NCI-H2107 treated with DMSO at 0.1 percent for 48 hours (cell line): ENCODE data around the gene ACOX3.
A peak's percentile ranks its signal among the peaks of the same experiment; 100 is the strongest.
"Not testable (repeated sequence)": the region's sequence is repeated elsewhere in the genome, so short reads cannot be mapped to it uniquely, and the experiment has no call there.

Experiments
- DNase-seq: peaks from one replicate; lab custom pipeline; 2025; ENCODE audit not compliant: unreplicated experiment; lab: John Stamatoyannopoulos, UW

The ACOX3 gene

DNA sequence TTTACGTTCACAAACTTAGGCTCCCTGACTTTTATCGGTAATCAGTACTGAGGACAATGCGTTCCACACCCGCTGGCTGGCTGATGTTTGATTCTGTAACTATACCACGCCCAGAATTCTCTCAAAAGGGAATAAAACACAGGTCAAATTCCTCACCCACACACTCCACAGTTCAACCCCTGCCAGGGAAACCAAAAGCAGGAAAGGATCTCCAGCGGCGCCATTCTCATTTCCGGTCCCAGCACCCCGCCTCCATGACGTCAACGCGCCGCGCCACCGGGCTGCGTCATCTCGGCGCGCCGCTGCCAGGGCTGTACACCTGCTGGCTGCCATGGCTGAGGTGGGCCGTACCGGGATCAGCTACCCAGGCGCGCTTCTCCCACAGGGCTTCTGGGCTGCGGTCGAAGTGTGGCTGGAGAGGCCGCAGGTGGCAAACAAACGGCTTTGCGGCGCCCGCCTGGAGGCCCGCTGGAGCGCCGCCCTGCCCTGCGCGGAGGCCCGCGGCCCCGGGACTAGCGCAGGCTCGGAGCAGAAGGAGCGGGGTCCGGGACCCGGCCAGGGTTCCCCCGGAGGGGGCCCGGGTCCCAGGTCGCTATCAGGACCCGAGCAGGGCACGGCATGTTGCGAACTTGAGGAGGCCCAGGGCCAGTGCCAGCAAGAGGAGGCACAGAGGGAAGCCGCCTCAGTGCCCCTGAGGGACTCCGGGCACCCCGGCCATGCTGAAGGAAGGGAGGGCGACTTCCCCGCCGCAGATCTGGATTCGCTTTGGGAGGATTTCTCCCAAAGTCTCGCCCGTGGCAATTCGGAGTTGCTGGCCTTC lies at the start of gene ACOX3, which contains the start of gene TRMT44:
TSS of gene ACOX3 (minus strand) at position 232 of the 820 bp plus-strand sequence. CDS start 24,202 bp downstream, outside the sequence.
TSS of gene TRMT44 (plus strand) at position 286 of the 820 bp plus-strand sequence. CDS start at position 332, 46 bp downstream.
- peak; percentile 43 for DNase-seq

DNA sequence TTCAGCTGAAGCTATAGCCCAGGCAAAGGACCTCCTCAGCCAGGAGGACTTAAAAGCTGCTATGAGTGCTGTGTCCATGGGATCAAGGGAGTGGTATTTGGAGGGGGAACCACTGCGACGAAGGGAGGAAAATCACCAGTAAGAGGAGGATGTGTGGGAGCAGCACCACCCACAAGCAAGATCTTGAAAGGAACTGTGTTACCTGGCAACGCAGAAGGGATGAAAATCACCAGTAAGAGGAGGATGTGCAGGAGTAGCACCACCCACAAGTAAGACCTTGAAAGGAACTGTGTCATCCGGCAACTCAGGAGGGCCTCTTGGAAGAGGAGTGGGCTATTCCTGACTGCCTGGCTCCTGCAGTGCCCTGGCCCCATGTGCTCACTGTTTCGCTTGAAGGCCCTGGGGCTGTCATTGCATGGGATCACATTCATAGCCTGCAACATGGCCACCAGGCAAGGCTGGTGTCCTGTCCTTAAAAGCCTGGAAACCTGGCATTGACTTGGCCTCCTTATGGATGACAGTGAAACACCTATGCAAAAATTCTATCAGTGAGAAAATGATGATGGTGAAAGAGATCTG lies 48.4 kb upstream of the ACOX3 start:
- DNase-seq: no peak

DNA sequence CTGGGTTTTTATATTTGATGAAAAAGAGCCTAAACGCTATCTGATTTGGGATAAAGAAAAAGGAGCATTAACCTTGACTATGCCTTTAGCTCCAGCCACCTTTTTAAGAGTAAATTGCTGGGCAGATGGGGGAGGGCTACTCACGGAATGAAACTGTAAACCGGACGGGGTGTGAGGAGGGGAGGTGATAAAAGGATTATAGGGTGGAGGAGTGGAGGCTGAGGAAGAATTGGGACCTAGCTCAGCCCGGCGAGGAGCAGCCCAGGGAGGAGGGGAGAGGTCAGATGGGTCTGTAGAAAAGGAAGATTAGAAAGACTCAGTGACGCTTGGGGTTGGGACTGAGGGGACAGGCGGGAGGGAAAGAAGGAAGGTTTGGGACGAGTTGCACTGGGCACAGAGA lies 46.1 kb upstream of the ACOX3 start:
- not testable (repeated sequence) for DNase-seq

DNA sequence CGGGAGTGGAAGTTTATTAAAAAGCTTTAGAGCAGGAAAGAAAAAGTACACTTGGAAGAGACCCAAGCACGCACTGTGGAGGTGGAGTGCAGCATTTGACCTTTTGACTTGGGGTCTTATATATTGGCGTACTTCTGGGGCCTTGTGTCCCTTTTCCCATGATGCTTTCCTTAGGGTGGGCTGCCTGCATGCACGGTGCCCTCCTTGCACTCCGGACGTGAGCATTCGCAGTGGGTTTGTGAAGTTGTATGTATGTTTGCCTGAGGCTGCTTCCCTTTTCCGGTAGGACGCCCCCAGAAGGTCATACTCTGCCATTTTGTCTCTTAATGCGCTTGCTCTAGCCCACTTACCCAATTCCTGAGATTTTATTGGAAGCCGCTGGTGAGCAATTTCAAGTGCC lies 39.7 kb upstream of the ACOX3 start:
- DNase-seq: no peak

DNA sequence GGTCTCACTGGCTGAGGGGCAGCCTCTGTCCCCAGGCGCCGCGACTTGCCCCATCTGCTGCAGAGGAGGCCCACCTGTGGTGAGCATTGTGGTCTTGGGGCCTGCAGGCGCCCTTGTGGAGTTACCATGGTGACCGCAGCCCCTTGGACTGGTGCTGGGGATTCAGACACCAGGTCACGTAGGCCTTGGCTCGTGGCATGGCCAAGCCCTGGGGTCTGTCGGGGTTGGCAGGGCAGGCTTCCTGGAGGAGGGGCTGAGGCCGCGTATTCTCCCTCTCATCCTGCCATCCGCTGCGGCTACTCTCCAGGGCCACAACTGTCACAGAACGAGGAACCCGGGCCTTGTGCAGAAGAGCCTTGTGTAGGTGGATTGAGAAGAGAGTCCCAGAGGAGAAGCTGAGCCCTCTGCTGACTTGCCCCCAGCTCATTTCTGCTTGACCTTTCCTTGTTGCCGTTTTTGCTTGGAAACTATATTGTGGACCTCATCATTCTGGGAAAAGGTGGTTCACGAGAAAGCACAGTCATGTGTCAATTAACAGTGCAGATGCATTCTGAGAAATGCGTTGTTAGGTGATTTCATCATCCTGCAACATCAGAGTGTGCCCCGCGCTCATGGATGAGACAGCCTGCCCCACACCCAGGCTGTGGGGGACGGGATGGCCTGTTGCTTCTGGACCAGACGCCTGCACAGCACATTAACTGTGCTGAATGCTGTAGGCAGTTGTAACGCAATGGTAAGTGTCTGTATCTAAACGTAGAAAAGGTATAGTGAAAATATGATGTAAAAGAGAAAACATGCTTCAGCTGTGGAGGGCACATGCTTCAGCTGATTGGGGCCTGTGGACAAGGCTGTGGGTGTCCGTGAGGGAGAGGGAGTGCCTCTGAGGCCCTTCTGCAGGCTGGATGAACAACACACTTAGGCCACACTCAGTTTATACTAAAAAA lies 38.5 kb upstream of the ACOX3 start:
- DNase-seq: no peak

DNA sequence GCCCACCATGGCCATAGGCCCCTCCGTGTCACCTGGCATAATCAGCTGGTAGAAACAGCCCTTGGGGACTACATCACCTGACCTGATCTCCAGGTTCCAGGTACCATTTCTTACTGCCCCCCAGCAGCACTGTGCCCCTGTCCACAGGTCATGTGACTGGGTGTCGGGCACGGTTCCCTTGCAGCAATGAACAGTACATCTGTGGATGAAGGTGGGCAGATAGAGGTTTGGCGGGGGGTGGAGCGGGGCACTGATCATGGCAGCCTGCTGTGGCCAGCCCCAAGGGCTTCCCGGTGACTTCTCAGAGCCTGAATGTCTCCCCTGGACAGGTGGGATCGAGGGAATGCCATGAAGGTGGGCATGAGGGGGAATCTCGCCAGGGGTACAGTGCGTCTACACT lies 37.8 kb upstream of the ACOX3 start:
- no peak for DNase-seq

DNA sequence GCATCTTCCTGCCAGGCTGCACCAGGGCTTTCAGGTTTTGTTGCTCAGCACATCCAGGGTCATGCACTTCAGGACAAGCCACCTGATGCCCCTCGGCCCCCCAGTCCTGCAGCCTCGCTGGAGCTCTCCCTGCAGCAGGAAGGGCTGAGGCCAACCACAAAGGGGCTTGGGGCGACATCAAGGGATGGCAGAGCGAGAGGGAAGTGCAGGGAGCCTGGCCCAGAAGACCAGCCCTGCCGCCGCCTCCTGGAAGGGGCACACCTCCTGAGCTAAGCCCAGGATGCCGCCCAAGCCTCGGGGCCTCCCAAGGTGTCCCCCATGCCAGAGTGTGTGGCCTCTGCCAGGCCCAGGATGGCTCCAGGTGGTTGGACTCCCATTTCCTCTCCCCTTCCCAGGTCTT lies 37.2 kb upstream of the ACOX3 start:
- DNase-seq: no peak

DNA sequence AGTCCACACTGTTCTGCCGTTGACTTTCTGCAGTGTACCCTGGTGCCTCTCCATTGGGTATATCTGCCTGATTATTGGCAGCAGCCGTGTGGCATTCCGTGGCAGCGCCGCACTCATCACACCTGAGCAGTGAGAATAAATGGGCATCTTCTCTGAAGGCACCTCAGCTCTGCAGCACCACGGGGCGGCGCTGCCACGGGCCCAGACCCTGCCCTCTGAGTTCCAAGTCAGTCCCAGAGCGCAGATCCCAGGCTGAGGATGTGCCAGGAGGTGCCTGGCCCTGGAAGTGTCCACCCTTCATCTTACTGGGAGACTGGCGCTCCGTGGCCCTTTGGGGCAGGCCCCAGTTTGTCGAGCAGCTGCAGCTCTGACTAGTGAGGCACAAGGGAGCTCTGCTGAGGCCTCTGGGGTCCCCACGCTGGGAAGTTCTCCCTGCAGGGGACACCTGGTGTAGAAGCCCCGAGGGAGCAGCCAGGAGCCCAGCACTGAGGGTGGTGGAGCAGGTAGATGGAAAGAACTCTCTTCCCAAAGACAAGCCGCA lies 36.6 kb upstream of the ACOX3 start:
- DNase-seq: no peak

DNA sequence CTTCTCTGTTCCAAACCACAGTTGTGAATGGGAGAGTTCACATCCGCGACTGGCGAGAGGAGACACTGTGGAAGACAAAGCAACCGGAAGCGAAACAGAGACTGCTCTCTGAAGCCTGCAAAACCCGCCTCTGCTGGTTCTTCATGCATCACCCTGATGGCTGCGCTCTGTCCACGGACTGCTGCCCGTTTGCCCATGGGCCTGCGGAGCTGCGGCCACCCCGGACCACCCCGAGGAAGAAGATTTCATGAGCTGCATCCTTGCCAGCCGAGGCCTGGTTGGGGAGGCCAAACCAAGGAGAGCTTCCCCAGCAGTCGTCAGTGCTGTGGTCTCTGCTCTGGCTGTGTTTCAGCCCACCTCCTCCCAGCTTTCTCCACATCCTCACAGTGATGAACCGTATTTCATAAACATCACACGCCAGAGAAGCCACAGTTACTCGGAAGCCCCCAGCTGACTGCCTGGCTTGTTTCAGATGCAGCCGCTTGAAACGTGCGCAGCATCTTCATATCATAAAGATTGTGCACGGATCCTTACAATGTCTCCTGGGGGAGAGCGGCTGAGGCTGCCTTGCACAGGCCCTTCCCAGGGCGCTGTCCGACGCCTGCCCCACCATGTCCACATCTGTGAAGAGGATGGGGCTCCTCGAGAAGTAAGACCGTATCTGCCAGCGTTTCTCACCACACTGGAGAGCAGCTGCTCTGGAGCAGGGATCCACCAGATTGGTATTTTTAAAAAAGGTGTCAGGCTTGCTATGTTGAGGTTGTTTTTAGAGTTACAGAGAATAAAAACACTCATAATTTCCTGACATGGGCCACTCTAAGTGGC lies 35.4 kb upstream of the ACOX3 start:
- no peak for DNase-seq

DNA sequence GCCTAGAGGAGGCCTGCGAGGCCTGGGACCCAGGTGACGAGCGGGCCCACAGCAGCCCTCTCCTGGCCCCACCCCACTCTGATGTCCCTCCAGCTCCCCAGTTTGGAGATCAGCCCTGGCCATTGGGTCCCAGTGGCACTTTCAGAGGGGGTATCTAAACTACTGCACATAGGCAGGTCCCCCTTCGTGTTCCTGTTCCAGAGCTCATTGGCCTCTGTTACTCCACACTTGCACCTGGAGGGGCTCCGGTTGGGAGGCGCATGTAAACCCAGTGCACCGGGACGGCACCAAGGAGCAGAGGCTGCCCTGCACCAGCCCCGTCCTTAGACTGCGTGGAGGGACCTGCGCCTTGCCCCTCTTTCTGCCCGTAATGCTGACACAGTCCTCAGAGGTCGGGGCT lies 34.3 kb upstream of the ACOX3 start:
- no peak for DNase-seq

DNA sequence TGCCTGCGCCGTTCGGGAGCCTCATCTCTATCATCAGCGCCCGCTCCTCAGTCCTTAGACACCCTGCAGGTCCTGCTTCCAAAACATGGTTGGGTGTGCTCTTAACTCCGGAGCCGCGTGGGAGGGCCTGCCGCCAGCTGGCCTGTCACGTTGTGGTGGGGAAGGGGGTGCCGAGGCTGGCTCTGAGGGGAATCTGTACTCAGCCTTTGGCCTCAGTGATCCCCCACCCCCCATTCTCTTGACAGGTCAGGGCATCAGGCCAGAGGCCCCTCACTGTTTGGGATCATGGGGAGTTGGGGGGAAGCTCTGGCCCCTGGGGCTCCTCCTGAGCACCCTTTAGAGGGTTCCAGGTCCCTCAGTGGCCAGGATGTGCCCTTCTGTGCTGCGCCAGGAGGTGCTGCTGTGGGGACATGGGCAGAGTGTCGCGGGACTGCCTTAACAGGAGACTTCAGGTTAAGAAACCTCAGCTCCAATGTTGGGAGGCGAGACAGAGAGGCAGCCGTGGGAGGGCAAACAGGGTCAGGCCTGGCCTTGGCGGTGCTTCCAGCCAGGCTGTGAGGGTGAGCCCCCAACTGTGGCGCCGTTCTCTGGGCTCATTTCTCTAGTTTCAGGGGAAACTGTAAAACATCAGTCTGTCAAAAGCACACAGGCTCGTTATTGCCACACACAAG lies 33.5 kb upstream of the ACOX3 start:
- no peak for DNase-seq

DNA sequence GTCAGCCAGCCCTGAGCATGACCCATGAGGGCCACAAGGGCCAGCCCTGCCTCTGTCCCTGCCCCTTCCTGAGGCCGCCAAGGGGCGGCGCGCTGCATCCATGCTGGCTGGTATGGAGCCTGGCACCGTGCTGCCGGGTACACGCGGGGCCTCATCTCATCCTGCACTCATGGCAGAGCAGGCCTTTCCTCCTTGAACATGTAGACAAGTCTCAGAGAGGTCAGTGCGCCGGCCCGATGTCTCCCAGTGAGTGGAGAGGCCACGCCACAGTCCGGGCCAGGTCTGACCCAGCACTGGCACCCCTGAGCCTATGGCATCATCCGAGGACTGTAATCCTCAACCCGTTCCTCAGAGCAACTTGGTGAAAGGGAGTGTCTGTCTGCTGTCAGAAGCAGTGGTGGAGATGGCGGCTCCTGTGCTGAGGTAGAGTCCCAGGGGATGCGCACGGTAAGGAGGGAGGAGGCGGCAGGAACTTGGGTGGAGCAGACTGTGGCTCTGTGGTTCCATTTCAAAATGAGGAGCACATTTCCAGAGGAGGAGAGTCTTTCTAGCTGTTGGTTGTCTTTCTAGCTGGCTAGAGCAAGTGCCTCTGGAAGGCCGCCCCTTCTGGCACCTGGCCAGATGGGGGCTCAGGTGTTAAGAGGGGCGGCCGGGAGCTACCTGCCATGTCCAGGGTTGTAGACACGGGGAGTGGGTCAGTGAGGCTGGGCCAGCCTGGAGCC lies 32.8 kb upstream of the ACOX3 start:
- DNase-seq: no peak

DNA sequence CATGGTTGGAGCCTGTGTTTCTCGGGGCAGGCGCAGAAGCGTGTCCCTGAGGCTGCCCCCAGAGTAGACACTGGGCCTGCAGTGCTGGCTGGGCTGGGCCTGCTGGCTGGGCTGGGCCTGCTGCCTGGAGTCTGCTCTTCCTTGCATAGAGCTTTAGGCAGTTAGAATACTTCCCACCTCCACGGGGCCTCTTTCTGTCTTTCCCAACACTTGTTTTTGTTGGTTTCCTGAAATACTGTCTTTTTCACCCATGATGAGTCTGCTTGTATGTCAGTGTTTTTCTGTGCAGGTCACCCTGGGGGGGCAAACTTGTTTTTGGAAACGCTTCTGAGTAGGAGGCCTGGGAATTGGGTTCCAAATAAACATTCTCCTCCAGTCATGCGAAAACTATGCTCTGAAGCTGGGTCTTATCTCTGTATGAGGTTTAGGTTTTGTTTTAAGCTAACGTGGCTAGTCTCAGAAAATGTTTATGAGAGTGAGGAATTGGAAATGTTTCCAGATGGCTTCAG lies 32.2 kb upstream of the ACOX3 start:
- no peak for DNase-seq

DNA sequence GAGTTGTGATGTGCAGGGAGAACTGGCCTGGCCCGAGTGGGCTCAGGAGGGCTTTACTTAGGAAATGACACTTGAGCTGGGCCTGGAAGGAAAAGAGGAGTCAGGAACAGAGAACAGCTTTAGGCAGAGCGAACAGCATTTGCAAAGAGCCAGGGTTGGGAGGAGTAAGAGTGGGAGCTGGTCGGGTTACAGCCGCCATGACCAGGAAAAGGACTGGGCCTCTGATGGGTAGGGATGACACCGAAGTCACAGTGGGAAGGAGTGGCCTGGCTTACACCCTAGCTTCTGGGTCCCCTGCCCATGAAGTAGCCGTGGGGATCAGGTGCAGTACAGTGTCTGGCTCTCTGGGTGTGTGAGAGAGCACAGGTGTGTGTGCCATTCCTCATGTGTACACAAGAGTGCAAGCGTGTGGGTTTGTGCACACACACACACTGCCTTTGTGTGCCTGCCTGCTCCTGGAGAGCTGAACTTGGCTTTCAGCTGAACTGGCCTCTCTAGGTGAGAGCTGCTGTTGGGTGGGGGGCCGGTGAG lies 31.7 kb upstream of the ACOX3 start:
- no peak for DNase-seq

DNA sequence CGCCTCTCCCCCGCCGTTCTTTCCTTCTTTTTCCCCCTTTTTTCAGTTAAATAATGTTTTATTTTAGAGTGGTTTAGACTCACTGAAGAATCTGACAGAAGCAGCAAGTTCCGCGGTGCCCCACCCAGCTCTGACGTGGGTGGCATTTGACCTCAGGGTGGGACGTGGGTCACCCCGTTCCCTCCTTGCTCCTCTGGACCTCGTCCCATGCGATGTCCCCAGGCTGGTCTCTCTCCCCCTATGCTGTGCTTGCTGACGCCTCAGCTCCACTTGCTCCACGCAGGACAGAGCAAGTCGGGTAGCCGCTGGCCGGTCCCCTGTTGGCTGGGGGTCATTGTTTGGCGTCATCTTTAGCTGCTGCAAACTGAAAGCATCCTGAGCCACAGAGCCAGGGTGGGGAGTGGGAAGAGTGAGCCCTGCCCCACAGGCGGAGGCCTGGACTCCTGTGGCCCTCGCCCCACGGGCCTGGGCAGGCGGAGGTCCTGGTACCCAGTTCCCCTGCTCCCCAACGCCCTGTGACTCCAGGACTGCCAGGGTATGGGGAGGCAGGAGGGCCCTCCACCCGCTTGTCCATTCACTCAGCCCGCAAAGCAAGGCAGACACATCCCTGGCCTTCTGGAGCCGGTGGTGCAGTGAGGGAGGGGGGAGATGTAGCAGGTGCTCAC lies 30.8 kb upstream of the ACOX3 start:
- no peak for DNase-seq

DNA sequence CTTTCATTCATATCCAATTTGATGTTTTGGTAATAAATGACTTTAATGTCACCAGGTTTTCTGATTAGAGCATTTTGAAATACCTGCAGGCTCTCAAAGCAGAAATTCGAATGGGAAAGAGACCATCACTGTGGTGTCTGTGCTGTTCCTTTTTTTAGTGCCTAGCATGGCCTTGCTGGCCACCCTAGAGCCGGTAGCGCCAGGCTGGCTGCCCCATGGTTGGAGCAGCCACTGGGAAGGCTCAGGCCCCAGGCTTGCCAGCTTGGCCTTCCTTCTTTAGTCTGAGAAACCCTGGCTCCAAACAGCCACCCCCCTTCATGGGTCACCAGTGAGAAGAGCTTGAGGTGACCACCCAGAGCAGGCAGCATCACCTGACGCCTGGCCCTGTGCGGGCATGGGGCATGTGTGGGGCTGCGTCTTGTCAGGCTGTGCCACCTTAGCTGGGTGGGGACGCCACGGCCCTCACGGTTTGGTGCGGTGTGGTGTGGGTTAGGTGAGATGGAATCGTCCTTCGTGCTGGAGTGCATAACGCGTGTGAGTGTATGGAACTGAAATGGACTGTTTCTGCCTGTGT lies 30.0 kb upstream of the ACOX3 start:
- no peak for DNase-seq

DNA sequence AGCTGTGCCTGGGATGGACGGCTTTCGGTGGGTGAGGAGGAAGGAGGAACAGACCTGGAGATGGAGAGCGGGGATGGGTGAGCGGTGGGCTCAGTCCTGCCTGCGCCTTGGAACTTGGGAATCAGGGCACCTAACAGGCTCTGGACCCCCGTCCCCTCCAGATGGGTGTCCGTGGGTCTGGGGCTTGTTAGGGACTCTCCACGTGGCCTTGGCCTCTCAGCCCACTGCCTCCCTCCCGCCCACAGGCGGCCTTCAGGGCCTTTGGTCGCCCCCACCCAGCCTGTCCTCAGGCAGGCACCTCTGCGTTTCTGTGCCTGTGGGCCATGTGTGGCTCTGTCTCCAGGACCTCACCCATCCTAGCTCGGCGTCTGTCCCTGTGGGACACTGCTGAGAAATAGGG lies 29.0 kb upstream of the ACOX3 start:
- DNase-seq: no peak
